ENCODE results near the gene PLXND1.
"Not testable (repeated sequence)": the region's sequence is repeated elsewhere in the genome, so short reads cannot be mapped to it uniquely, and the experiment has no call there.

Gene PLXND1

DNA sequence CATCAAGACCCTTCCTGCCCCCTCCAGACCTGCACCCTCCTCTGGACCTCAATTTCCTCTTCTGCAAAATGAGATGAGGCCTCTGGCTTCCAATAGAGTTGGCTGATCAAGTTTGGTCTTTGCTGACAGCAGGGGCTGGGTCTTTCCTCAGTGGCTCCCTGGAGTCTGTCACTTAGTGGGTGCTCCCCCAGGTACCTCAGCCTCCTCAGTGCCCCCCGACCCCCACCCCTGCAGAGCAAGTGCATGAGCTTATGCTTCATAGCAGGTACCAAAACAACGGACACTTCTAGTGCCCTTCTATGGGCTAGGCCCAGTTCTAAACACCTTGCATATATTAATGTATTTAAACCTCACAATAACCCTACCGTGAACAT, 6.9 kb upstream of the PLXND1 start:
- no peak for DNase-seq (ENCODE audit: low read depth in 2 of 2)
- H3K4me3 ChIP-seq (replicated peaks in 1 of 2; ENCODE audit: low read depth in 2 of 2, low read length in 2 of 2) = no peak overlapping the region
- no peak for TF ChIP-seq CTCF (IDR thresholded peaks at IDR 0.05; ENCODE audit: low read depth, low read length)

DNA sequence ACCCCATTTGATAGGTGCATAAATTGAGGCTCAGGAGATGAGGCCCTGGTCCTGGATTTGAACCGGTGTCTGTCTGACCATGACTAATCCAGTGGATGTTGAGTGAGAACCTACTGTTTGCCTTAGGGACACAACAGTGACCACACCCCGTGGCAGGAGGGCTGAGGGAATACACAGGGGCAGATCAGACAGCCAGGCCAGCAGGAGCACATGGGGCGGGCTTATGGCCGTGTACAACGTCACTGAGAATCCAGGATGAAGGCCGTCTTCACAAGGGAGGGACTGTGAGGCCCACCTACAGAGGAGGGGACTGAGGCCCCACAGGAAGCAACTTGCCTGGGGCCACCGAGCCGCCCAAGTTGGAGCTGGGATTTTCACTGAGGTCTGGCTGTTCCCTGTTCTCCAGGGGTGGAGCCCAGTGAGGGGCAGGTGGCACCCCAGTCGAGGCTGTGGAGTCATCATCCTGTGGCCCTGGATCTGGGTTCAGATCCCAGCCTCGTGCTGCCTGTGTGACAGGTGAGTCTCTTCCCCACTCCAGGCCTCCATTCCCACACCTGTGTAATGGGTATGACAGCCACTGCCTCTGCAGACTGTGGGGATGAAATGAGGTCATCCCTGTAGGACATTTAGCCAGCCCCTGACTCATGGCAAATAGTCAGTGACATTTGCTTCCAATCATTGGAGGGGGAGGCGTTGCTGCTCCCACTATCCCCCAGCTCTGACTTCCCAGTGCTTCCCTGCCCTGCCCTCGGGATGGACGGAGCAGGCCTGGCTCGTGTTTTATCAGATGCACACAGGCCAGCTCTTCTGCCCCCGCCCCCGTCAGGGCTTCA, 6.3 kb upstream of the PLXND1 start:
- peak in 1 of 2 donors; percentile 78 for DNase-seq (ENCODE audit: low read depth in 2 of 2)
- no peak for TF ChIP-seq CTCF (IDR thresholded peaks at IDR 0.05; ENCODE audit: low read depth, low read length)
- no peak overlapping the region for H3K4me3 ChIP-seq (replicated peaks in 1 of 2; ENCODE audit: low read depth in 2 of 2, low read length in 2 of 2)

- peak; percentile 54 to 87 for DNase-seq (ENCODE audit: low read depth in 2 of 2)
- H3K4me3 ChIP-seq (replicated peaks in 1 of 2; ENCODE audit: low read depth in 2 of 2, low read length in 2 of 2) = no peak overlapping the region
- TF ChIP-seq CTCF (IDR thresholded peaks at IDR 0.05; ENCODE audit: low read depth, low read length) = no peak
These were observed 5.5 kb upstream of the PLXND1 start for GRCh38 chr3:129611812-129612533.

GRCh38 chr3:129611446-129611800, 4.9 kb upstream of the PLXND1 start:
- no peak overlapping the region for H3K4me3 ChIP-seq (replicated peaks in 1 of 2; ENCODE audit: low read depth in 2 of 2, low read length in 2 of 2)
- TF ChIP-seq CTCF (IDR thresholded peaks at IDR 0.05; ENCODE audit: low read depth, low read length) = no peak
- no peak for DNase-seq (ENCODE audit: low read depth in 2 of 2)

GRCh38 chr3:129610794-129611445, 4.4 kb upstream of the PLXND1 start:
- H3K4me3 ChIP-seq (replicated peaks in 1 of 2; ENCODE audit: low read depth in 2 of 2, low read length in 2 of 2); DNase-seq (ENCODE audit: low read depth in 2 of 2): not testable (repeated sequence)

GRCh38 chr3:129610276-129610675, 3.8 kb upstream of the PLXND1 start:
- H3K4me3 ChIP-seq (replicated peaks in 1 of 2; ENCODE audit: low read depth in 2 of 2, low read length in 2 of 2) = no peak overlapping the region
- no peak for DNase-seq (ENCODE audit: low read depth in 2 of 2)
- TF ChIP-seq CTCF (IDR thresholded peaks at IDR 0.05; ENCODE audit: low read depth, low read length) = no peak

DNA sequence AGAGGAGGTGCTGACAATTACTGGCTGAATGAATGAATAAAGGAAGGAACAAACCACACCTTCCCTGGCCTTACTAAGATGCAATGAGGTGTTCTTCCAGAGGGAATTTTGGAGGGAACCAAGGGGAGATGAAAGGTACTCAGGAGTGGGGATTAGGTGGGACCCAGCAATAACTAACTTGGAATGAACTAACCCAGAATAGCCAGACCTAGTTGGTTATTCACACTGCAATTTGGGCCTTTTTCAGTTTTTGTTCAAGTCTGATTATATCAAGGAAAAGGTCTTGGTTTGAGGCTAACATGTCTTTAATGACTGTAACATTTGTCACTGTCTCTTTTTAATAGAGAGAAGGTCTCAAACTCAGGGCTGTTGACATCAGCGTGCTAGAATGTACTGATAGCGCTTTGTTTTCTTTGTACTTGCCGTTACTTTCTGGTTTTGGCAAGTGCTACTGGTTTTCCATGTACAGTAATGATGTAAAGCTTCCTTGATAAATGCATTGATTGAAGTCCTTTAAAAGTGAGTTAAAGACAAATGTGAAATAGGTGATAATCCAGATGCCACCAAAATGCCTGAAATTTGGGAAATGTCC, 3.2 kb upstream of the PLXND1 start:
- H3K4me3 ChIP-seq (replicated peaks in 1 of 2; ENCODE audit: low read depth in 2 of 2, low read length in 2 of 2) = no peak overlapping the region
- peak; percentile 41 to 71 for DNase-seq (ENCODE audit: low read depth in 2 of 2)
- TF ChIP-seq CTCF (IDR thresholded peaks at IDR 0.05; ENCODE audit: low read depth, low read length) = no peak
